DMS53 treated with DMSO at 0.1 percent for 48 hours (cell line): ENCODE measurements around the gene PRRT2.

Experiments used
- DNase-seq: peaks from one replicate; lab custom pipeline; 2025; ENCODE audit not compliant: unreplicated experiment; lab: John Stamatoyannopoulos, UW

PRRT2 gene

DNA sequence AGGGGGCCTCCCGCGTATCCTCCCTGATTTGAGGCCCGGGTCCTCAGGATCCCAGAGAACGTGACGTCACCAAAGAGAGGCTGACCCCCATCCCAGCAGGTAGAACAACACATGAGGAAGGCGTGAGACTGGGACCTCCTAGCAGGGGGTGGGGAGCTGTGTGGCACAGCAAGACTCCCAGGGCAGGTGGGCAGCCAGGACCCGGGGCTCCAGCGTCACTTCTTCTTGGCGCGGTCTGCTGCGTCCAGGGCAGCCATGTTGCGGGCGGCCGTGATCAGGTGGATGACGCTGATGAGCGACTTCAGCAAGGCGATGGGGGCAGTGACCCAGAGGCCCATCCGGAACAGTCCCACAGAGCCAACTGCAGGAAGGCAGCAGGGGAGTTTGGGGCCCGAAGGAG is 47.0 kb downstream of the PRRT2 start:
- no peak for DNase-seq

DNA sequence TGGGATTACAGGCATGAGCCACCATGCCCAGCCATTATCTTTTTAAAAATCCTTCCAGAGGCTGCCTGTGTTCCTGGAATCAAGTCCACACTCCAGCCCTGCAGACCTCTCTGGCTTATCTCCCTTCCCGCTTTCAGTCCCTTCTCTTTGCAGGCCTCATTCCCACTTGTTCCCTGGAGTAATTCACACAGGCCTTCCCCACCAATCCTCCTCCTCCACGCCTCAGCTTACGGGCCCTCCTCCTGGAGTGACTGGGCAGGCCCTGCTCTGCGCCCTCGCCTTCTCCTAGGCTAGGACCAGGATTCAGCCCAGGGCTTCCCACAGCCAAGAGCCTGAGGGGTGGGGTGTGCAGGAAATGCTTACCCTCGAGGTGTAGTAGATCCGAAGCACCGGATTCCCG is 48.2 kb downstream of the PRRT2 start:
- no peak for DNase-seq

DNA sequence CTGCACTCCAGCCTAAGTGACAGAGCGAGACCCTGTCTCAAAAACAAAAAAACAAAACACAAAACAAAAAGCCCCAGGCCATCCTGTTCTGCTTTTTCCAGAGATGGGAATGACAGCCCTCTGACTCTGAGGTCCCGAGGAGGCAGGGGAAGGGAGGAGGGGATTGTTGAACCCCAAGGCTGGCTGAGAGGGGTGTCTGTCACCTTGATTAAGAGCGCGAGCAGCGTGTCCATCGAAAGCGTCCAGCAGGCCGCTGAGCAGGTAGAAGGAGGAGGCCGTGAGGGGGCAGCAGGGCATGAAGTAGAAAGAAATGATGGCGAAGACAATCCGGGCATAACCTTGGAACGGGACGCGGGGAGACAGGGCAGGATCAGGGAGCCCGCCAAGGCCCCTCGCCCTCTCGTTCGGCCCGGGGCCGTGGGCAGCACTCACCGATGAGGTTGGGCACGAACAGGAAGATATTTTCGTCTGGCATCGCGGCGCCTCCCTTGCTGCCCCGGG is 50.4 kb downstream of the PRRT2 start:
- DNase-seq: no peak

DNA sequence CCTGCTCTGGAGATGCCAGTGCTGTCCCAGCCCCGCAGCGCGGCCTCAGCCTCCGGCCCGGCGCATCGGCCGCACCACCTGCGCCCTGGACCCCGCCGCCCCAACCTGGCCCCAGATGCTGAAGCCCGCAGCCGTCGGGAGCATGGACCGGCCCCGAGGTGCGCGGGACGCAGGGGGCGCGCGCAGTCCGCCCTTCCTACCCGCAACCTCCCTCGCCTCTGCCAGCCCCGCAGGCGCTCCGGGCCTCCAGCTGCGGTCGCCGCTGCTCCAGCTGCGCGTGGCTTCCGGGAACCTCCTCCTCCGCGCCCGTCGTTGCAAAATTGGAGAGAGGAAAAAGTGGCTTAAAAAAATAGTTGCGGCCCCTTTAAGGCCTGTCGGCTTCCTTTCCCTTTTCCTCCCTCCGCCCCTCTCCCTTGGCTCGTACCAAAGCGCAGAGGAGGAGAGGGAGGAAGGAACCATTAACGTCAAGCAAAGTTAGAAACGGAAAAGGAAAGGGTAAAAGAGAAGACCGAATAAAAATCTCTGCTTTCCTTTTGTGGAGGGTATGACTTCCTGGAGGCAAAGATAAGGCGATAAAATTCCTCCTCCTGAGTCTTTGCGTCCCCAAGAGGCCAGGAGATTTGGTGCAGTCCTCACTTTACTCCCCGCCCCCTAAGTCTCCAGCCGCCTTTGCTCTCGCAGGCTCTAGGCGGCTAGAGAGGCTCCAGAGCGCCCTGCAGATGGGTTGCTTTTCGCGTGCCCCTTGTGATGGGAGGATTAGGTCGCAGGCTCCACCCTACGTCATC is 51.1 kb downstream of the PRRT2 start, which contains the start of gene CDIPT:
Gene CDIPT, minus strand, starts transcription at position 343 of the 785 bp plus-strand sequence. CDS start 369 bp downstream, outside the sequence.
- DNase-seq: peak; percentile 83

DNA sequence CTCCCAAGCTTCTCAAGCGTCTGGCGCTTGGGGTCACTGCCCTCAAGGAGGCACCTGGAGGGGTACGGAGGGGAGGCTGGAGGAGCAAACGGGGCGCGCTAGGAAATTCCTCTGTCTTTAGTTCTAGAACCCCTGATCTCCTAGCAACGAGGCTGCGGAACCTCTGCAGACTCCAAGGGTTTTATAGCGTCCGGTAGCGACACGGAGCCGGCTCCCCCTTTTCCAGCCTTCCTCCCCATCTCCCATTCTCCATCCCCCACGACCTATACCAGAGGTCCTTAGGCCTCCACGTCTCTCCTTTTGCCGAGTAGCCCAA is 51.6 kb downstream of the PRRT2 start:
- no peak for DNase-seq

DNA sequence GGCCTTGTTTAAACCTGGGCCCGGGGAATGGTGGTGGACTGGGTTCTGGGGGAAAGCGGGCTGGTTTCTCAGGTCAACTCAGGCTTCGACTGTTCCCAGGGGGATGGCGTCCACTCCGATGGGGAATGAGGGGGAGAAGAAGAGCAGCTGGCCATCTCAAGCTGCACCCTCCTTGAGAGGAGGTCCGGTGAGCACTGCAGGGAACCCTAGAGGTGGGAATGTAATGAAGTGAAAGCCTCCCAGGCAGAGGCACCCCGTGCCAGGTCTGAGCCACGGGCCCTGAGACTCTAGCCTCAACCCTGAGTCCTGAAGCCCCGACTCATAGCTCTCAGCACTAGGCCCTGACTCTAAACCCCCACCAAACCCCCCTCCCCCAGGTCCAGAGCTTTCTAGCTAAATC is 52.2 kb downstream of the PRRT2 start:
- DNase-seq: no peak
